Endothelial cell of umbilical vein (primary cell): ENCODE data around the gene NGEF. TPM values are rescaled to one million over a fixed set of nuclear protein-coding genes. Genes with fewer than 3 reads are reported as not detected.

Experiments used
- BruUV-seq: library from RNA; stranded (reverse); fragments of 400-500 nt; replicated peaks from 2 replicates; lab custom pipeline; 2021; lab: Mats Ljungman, UMichigan
- CTCF ChIA-PET: fragments of 300-600, 350-600 bp; sonication (Branson Sonifier 250); formaldehyde crosslinking; loops from one replicate; lab custom pipeline; 2021; ENCODE audit warnings: antibody characterized with exemption, inconsistent platforms; lab: Charles Lee
- POLR2A ChIA-PET: fragments of 300-600, 350-600 bp; sonication (Branson Sonifier 250); formaldehyde crosslinking; loops from one replicate; lab custom pipeline; 2021; ENCODE audit warnings: antibody characterized with exemption, inconsistent platforms; lab: Charles Lee
- DNase-seq: peaks from one replicate; pipeline ENCODE4 v3.0.0-alpha.2; 2011; ENCODE audit warnings: low read depth, low spot score
- FAIRE-seq: peaks from 2 replicates; lab custom pipeline; 2011; peaks lifted over from hg19 to GRCh38; lab: Jason Lieb, UNC
- H2AFZ ChIP-seq: 2 replicates; pipeline ENCODE4 v1.6.0; 2012; ENCODE audit warnings: low read depth, low read length, control low read depth, inconsistent platforms
- H3K27ac ChIP-seq: 2 replicates; pipeline ENCODE4 v1.5.1; 2011; ENCODE audit warnings: low read depth, mild to moderate bottlenecking, control low read depth, low read length, moderate library complexity; ENCODE audit not compliant: insufficient read depth
- H3K27me3 ChIP-seq, 2 experiments: 2 replicates each; pipeline versions ENCODE4 v1.6.0 to v1.6.1; 2011; ENCODE audit warnings: low read length in 2 of 2, mixed read lengths in 1 of 2; ENCODE audit not compliant: control insufficient read depth in 2 of 2, insufficient read depth in 2 of 2
- H3K36me3 ChIP-seq, 2 experiments: 2 replicates in 1 of 2; 3 replicates in 1 of 2; pipeline ENCODE4 v1.5.1; 2011; ENCODE audit warnings: low read length in 2 of 2, mild to moderate bottlenecking in 1 of 2, moderate library complexity in 1 of 2; ENCODE audit not compliant: control insufficient read depth in 2 of 2, insufficient read depth in 2 of 2; ENCODE audit errors: extremely low read depth in 1 of 2
- H3K4me1 ChIP-seq: 3 replicates; pipeline ENCODE4 v1.5.1; 2011; ENCODE audit warnings: mild to moderate bottlenecking, low read length; ENCODE audit not compliant: control insufficient read depth, insufficient read depth; ENCODE audit errors: extremely low read depth
- H3K4me2 ChIP-seq: 2 replicates; pipeline ENCODE4 v1.6.1; 2011; ENCODE audit warnings: low read length, control low read depth, mixed read lengths; ENCODE audit not compliant: insufficient read depth
- H3K4me3 ChIP-seq, 3 experiments: fragments of 200-600 bp in 1 of 3; sonication (generic), shearing (Covaris generic) in 1 of 3; replicated peaks in 1 of 3; 2 replicates each; pipeline ENCODE4 v1.5.1; 2011 to 2016; ENCODE audit warnings: control low read depth in 3 of 3, low read length in 3 of 3, mild to moderate bottlenecking in 2 of 3, inconsistent platforms in 1 of 3, low read depth in 1 of 3, moderate library complexity in 1 of 3; ENCODE audit not compliant: insufficient read depth in 1 of 3
- H3K79me2 ChIP-seq: 2 replicates; pipeline ENCODE4 v1.6.0; 2012; ENCODE audit warnings: low read length, inconsistent platforms; ENCODE audit not compliant: control insufficient read depth, insufficient read depth
- H3K9ac ChIP-seq: replicated peaks from 2 replicates; pipeline ENCODE3; 2011; ENCODE audit warnings: low read length, control low read depth; ENCODE audit not compliant: insufficient read depth; ENCODE audit errors: extremely low read depth
- H3K9me1 ChIP-seq: replicated peaks from 3 replicates; pipeline ENCODE4 v1.6.0; 2011; ENCODE audit warnings: mild to moderate bottlenecking, low read length; ENCODE audit not compliant: control insufficient read depth, insufficient read depth; ENCODE audit errors: extremely low read depth
- H3K9me3 ChIP-seq: replicated peaks from 2 replicates; pipeline ENCODE4 v1.5.1; 2012; ENCODE audit warnings: low read length, inconsistent platforms; ENCODE audit not compliant: control insufficient read depth, insufficient read depth
- H4K20me1 ChIP-seq: replicated peaks from 2 replicates; pipeline ENCODE3; 2011; ENCODE audit warnings: mild to moderate bottlenecking, low read length; ENCODE audit not compliant: control insufficient read depth, insufficient read depth; ENCODE audit errors: extremely low read depth
- CTCF ChIP-seq, 2 donors: IDR thresholded peaks; 1 replicate in 1 of 2; 2 replicates in 1 of 2; pipeline ENCODE4 v1.5.1; 2011; ENCODE audit warnings: low read length in 2 of 2, mild to moderate bottlenecking in 2 of 2, moderate library complexity in 2 of 2, control low read depth in 1 of 2, inconsistent platforms in 1 of 2, low read depth in 1 of 2; ENCODE audit not compliant: insufficient read depth in 1 of 2; ENCODE audit errors: extremely low read depth in 1 of 2
- MYC ChIP-seq: IDR thresholded peaks from one replicate; pipeline ENCODE4 v1.6.1; 2011; ENCODE audit warnings: mild to moderate bottlenecking, low read depth, low read length
- POLR2A ChIP-seq: IDR thresholded peaks from 2 replicates; pipeline ENCODE4 v1.6.1; 2012; ENCODE audit warnings: low read depth, mild to moderate bottlenecking, control low read depth, low read length
- dilution Hi-C: fragments of 300-500 bp; cut with MboI; formaldehyde crosslinking; loops from one replicate; pipeline ENCODE4 v1.15.0; 2019; ENCODE audit warnings: low sequenced_read_pairs; ENCODE audit not compliant: extremely low pct_ligation_motif_present
- intact Hi-C: fragments of 100-400 bp; cut with micrococcal nuclease; formaldehyde crosslinking; loops from one replicate; pipeline ENCODE4 v1.10.0; 2022
- polyA plus RNA-seq, 4 experiments: library from polyadenylated mRNA; depleted of rRNA in 3 of 4; stranded (reverse) in 3 of 4; unstranded in 1 of 4; fragments of >200 nt; gene quantifications; 2 replicates each; pipeline versions ENCODE4 v1.2.1 to v1.2.3, GENCODE V29; 2011 to 2012; ENCODE audit warnings: missing spikeins in 1 of 4
- total RNA-seq: library from RNA; stranded (reverse); gene quantifications from 2 replicates; pipeline ENCODE4 v1.2.3, GENCODE V29; 2021

Gene NGEF
- total and polyA plus RNA-seq, 2 donors (not counting 3 experiments of a cell fraction or from before 2014, with no cell fraction given): 0.22 to 0.41 TPM

GRCh38 chr2:232920055-232920454, 93.0 kb downstream of the NGEF start:
- CTCF ChIA-PET: no interaction called here
- POLR2A ChIA-PET: no interaction called here

GRCh38 chr2:232919141-232919540, 93.9 kb downstream of the NGEF start:
- intact Hi-C loops (no loop called here), dilution Hi-C loops (no loop called here)
- H3K4me3 ChIP-seq: no peak overlapping the region
- no peak for DNase-seq
- H3K27me3 ChIP-seq: no peaks in the 10 kb centered on the region
- CTCF ChIA-PET: no interaction called here
- H4K20me1 ChIP-seq: no peaks in the 10 kb centered on the region
- BruUV-seq: no TSS peak
- H3K36me3 ChIP-seq: no peaks in the 10 kb centered on the region
- no peaks in the 10 kb centered on the region for H3K4me1 ChIP-seq
- FAIRE-seq: no peak
- POLR2A ChIA-PET: no interaction called here
- no peaks in the 10 kb centered on the region for H3K9me1 ChIP-seq
- no peak for TF ChIP-seq POLR2A
- no peaks in the 10 kb centered on the region for H3K9me3 ChIP-seq
- no peak overlapping the region for H3K4me2 ChIP-seq
- no peak overlapping the region for H3K9ac ChIP-seq
- H3K79me2 ChIP-seq: no peaks in the 10 kb centered on the region
- no peak overlapping the region for H2AFZ ChIP-seq
- H3K27ac ChIP-seq: no peak overlapping the region

More at GRCh38 chr2:232920055-232920454, 93.0 kb downstream of the NGEF start:
- no TSS peak for BruUV-seq
- intact Hi-C loops (no loop called here), dilution Hi-C loops (no loop called here)
- H3K36me3 ChIP-seq: no peaks in the 10 kb centered on the region
- no peaks in the 10 kb centered on the region for H3K79me2 ChIP-seq
- no peaks in the 10 kb centered on the region for H4K20me1 ChIP-seq
- TF ChIP-seq CTCF (IDR thresholded peaks at IDR 0.05; ENCODE audit: extremely low read depth in 1 of 2, insufficient read depth in 1 of 2, low read depth in 1 of 2, low read length in 2 of 2) (no peak), MYC (no peak)
- no peaks in the 10 kb centered on the region for H3K9me1 ChIP-seq
- H3K4me3 ChIP-seq: no peak overlapping the region
- H3K27ac ChIP-seq: no peak overlapping the region
- FAIRE-seq: no peak
- H3K4me1 ChIP-seq: no peaks in the 10 kb centered on the region
- no peak for DNase-seq
- no peaks in the 10 kb centered on the region for H3K9me3 ChIP-seq
- peaks cover under 1 to 3% of the 10 kb centered on the region in 2 experiments for H3K27me3 ChIP-seq
- H2AFZ ChIP-seq: no peak overlapping the region
- no peak overlapping the region for H3K4me2 ChIP-seq
- H3K9ac ChIP-seq: no peak overlapping the region
